Fibroblast of peridontal ligament (primary cell): Measurements from ENCODE around the gene MAB21L1.

Source experiments
- DNase-seq: peaks from one replicate; pipeline ENCODE4 v3.0.0-alpha.2; 2010; ENCODE audit errors: extremely low read depth

Gene MAB21L1

GRCh38 chr13:35479706-35480105 lies 3.2 kb upstream of the MAB21L1 start:
- no peak for DNase-seq

- peak; percentile 48 for DNase-seq
Observed at GRCh38 chr13:35479038-35479492, 2.6 kb upstream of the MAB21L1 start.

GRCh38 chr13:35478271-35479037 lies 2.0 kb upstream of the MAB21L1 start:
- DNase-seq = no peak

GRCh38 chr13:35477386-35477946 lies 977 bp upstream of the MAB21L1 start:
- DNase-seq = peak; percentile 29

GRCh38 chr13:35475212-35475959 lies 1.1 kb downstream of the MAB21L1 start:
- DNase-seq = peak; percentile 63

- peak; percentile 54 for DNase-seq
Observed at GRCh38 chr13:35474496-35475211, 1.8 kb downstream of the MAB21L1 start.

- DNase-seq = peak; percentile 45
Observed at GRCh38 chr13:35473802-35474201, 2.7 kb downstream of the MAB21L1 start.

- peak; percentile 53 for DNase-seq
Observed at GRCh38 chr13:35473206-35473775, 3.2 kb downstream of the MAB21L1 start.

GRCh38 chr13:35472323-35472881 lies 4.1 kb downstream of the MAB21L1 start:
- DNase-seq = peak; percentile 72

GRCh38 chr13:35471706-35472322 lies 4.7 kb downstream of the MAB21L1 start:
- no peak for DNase-seq

- DNase-seq = peak; percentile 81
Observed at GRCh38 chr13:35470671-35471661, 5.5 kb downstream of the MAB21L1 start.

- DNase-seq = peak; percentile 57
Observed at GRCh38 chr13:35469806-35470525, 6.5 kb downstream of the MAB21L1 start.

- peak; percentile 48 for DNase-seq
Observed at GRCh38 chr13:35468195-35468594, 8.3 kb downstream of the MAB21L1 start.

- no peak for DNase-seq
Observed at GRCh38 chr13:35465371-35465770, 11.1 kb downstream of the MAB21L1 start.

GRCh38 chr13:35460061-35460460 lies 16.4 kb downstream of the MAB21L1 start:
- DNase-seq = peak; percentile 75

- DNase-seq = no peak
Observed at GRCh38 chr13:35457258-35457657, 19.2 kb downstream of the MAB21L1 start.

- no peak for DNase-seq
Observed at GRCh38 chr13:35455022-35455421, 21.5 kb downstream of the MAB21L1 start.

- peak; percentile 7 for DNase-seq
Observed at GRCh38 chr13:35449821-35450220, 26.7 kb downstream of the MAB21L1 start.

GRCh38 chr13:35448465-35448864 lies 28.0 kb downstream of the MAB21L1 start:
- no peak for DNase-seq
